Activated CD4-positive, alpha-beta T cell treated with anti-CD3 and anti-CD28 coated beads, Interleukin-2, amount 50 U/mL, for 4 hours (primary cell): ENCODE results near the gene DNMT3B.
A peak's percentile ranks its signal among the peaks of the same experiment; 100 is the strongest.
"Not testable (repeated sequence)": the region's sequence is repeated elsewhere in the genome, so short reads cannot be mapped to it uniquely, and the experiment has no call there.

Experiments used
- DNase-seq, 2 experiments: peaks; one replicate each; pipeline ENCODE4 v3.0.0-alpha.2; 2020

The DNMT3B gene

DNA sequence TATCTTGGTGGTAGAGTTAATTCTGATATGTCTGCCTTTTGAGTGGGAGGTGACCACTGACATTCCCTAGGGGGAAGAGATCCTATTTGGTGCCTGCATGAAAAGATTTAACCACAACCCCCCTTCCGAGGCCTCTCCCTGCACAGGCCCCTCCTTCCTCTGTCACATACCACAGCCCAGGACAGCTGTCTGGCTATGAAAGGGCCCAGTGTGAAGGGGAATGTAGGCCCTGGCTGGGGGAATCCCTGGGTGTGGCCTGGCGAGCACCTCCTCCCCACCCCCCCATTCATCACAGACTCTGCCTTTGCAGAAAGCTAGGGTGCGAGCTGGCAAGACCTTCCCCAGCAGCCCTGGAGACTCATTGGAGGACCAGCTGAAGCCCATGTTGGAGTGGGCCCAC, 30.1 kb downstream of the DNMT3B start:
- peak in 1 of 2 experiments; percentile 18 for DNase-seq

DNA sequence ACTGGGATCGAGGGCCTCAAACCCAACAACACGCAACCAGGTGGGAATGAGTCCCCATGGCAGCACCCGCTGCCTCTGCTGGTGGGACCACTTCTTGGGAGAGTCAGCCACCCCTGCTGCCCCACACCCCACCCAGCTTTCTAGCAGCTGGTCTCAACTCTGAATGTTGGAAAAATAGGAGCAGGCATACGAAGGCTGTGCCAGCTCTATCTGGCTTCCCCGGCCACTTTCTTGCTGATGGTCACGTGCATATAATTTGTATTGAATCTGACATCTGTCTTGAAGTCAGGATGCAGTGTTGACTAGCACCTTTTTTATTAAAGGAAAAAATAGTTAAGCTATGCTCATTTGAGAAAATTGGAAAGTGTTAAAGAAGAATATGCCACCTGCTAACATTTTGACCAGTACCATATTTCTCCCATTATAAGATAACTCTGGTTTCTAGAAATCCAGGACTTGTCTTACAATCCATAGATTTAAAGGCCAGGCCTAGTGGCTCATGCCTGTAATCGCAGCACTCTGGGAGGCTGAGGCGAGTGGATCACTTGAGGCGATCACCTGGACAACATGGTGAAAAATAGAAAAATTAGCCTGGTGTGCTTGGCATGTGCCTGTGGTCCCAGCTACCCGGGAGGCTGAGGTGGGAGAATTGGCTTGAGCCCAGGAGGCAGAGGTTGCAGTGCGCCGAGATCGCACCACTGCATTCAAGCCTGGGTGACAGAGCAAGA, 30.7 kb downstream of the DNMT3B start:
- DNase-seq, result no peak

DNA sequence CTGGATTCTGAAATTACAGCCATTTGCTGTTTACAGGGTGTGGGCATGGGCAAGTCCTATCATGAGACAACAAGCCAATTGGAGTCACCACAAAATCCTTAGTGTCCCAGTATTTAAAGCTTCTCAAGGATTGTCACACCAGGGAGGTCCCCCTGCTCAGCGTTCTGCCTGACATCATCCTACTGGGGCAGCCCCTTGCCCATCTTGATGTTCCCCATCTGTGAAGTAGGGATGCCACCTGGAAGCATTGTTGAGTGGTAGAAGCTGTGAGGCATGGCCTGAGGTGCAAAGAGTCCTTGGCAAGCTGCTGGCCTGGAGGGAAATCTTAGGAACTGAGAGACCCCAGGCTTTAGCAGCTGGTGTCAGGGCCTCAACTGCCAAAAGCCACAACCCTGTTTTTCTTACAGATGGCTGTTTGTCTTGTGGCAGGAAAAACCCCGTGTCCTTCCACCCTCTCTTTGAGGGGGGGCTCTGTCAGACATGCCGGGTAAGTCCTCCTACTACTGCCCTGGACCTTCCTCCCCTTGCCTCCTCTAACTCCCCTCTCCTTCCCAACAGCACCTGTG, 34.3 kb downstream of the DNMT3B start:
- no peak for DNase-seq

DNA sequence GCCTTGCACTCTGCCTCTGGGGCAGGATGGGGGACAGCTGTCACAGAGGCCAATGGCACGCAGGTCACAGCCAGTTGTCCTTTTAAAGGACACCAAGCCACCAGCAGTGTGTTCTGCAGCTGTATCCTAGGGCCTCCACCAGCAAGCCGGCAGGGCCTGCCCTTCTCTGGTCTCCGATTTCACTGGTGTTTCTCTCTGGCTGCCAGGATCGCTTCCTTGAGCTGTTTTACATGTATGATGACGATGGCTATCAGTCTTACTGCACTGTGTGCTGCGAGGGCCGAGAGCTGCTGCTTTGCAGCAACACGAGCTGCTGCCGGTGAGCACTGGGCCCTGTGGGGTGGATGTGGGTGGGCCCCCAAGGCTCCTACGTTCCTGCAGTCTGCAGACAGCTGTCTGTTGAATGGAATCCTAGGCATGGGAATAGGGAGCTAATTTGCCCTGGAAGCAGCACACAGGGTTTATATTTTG, 34.8 kb downstream of the DNMT3B start:
- DNase-seq, result no peak

DNA sequence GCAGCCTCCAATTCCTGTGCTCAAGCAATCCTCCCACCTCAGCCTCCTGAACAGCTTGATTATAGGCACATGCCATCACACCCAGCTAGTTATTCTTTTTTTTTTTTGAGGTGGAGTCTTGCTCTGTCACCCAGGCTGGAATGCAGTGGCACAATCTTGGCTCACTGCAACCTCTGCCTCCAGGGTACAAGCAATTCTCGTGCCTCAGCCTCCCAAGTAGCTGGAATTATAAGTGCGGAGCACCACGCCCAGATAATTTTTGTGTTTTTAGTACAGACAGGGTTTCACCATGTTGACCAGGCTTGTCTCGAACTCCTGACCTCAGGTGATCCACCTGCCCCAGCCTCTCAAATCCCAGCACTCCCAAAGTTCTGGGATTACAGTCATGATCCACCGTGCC, 35.4 kb downstream of the DNMT3B start:
- DNase-seq, result not testable (repeated sequence)

DNA sequence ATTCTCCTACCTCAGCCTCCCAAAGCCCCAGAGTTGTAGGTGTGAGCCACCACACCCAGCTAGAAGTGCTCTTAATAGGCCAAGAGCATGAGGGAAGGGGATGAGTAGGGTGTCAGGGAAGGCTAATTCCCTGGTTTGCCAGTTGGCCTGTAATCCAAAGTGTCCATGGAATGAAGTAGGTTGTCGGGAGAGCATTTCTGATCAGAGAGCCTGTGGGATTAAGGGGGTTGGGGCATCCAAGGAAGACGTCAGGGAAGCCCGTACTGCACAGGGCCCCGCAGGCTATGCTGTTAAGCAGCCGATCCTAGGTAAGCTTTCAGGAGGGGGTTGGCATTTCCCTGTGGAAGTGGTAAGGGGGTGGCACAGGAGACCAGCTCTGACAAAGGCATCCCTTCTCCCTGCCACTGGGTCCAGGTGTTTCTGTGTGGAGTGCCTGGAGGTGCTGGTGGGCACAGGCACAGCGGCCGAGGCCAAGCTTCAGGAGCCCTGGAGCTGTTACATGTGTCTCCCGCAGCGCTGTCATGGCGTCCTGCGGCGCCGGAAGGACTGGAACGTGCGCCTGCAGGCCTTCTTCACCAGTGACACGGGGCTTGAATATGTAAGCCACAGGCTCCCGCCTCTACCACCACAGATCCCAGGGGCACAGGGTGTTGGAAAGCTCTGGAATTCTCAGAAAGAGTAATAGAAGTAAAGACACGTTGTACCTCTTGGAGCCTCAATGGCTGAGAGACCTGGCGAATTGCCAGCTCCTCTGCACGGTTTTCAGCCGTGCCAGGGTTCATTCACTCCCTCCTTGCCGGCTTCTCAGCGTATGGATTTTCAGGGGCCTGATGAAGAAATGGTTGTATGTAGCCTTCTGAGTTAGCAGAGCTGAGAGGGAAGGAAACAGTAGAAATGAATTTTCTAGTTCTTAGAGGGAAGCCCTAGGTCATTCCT, 36.1 kb downstream of the DNMT3B start:
- no peak for DNase-seq

GRCh38 chr20:32803092-32803491, 40.9 kb downstream of the DNMT3B start:
- DNase-seq, result no peak

DNA sequence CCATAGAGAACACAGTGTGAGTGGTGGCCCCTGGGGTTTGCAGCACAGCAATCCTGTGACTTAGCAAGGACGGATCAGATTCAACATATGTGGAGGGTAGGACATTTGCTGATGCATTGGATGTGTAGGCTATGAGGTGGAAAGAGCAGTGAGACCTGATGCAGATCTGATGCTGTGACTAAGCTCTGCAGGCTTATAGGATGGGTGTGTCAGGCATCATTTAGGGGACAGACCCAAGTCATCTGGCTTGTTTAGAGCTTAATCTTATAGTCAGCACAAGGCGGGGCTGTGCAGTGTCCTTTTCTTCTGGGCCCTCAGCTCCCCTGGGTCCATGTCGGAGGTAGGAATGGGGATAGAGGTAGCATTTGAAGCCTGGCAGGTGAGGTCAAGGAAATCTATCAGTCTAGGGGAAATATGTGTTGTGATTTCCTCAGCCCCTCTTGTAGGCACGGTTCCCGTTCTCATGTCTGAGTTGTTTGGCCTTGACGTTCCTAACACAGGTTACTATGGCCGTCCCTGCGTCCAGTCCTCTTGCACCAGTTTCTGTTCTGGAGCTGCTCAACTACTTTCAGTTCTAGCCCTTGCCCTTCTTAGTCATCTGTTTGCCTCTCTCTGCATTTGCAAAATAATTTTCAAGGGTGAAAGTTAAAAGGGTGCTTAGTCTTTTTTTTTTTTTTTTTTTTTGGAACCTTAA, 42.0 kb downstream of the DNMT3B start:
- DNase-seq, result no peak

GRCh38 chr20:32804817-32805216, 42.6 kb downstream of the DNMT3B start:
- no peak for DNase-seq

GRCh38 chr20:32805721-32806120, 43.5 kb downstream of the DNMT3B start:
- no peak for DNase-seq

DNA sequence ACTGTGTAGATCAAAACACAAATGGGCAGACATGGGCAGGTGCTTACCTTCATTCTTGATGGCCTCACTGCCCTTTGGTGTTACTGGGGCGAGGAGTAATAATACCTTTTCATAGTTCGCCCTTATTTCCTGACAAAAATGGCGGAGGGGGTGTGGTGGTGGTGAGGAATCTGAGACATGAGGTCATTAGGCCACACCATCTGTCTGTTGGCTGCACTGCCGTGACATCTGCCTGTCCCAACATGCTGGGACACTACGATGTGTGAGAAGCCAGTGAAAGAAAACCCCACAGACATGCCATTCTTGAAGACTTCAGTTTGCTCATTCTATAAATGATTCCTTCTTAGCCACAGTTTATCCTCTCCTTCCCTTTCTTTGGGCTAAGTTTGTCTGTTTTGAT, 44.2 kb downstream of the DNMT3B start:
- no peak for DNase-seq

GRCh38 chr20:32807706-32808105, 45.5 kb downstream of the DNMT3B start:
- no peak for DNase-seq

DNA sequence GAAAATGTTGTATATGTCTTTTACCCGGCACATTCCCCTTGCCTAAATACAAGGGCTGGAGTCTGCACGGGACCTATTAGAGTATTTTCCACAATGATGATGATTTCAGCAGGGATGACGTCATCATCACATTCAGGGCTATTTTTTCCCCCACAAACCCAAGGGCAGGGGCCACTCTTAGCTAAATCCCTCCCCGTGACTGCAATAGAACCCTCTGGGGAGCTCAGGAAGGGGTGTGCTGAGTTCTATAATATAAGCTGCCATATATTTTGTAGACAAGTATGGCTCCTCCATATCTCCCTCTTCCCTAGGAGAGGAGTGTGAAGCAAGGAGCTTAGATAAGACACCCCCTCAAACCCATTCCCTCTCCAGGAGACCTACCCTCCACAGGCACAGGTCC, 46.3 kb downstream of the DNMT3B start:
- DNase-seq, result no peak

GRCh38 chr20:32809907-32810306, 47.7 kb downstream of the DNMT3B start:
- DNase-seq, result no peak

DNA sequence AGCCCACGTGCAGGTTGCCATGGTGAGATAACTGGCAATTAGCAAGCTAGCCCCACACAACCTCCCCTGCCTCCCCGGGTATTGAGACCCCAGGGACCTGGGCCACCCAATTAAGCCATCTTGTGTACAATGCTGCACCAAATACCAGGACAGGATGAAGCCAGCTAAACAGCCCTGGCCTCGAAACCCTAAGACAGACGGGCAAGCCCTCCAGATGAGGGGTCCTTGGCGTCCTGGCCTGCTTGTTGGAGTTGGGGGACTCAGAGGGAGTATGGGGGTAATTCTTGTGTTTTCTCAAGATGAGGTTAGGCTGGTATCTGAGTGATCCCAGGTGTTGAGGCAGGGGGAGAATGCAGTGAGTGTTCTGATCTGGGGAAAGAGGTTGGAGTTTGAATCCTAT, 48.8 kb downstream of the DNMT3B start:
- DNase-seq, result no peak

DNA sequence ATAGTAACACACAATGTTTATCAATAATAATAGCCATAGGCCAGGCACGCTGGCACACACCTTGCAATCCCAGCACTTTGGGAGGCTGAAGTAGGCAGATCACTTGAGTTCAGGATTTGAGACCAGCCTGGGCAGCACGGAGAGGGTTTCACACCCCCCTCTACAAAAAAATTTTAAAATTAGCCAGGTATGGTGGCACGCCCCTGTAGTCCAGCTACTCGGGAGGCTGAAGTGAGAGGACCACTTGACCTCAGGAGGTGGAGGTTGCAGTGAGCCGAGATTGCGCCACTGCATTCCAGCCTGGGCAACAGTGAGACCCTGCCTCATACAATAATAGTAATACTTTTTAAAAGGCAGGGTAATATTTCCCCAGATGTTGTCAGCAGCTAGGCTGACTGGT, 49.7 kb downstream of the DNMT3B start:
- DNase-seq, result no peak

DNA sequence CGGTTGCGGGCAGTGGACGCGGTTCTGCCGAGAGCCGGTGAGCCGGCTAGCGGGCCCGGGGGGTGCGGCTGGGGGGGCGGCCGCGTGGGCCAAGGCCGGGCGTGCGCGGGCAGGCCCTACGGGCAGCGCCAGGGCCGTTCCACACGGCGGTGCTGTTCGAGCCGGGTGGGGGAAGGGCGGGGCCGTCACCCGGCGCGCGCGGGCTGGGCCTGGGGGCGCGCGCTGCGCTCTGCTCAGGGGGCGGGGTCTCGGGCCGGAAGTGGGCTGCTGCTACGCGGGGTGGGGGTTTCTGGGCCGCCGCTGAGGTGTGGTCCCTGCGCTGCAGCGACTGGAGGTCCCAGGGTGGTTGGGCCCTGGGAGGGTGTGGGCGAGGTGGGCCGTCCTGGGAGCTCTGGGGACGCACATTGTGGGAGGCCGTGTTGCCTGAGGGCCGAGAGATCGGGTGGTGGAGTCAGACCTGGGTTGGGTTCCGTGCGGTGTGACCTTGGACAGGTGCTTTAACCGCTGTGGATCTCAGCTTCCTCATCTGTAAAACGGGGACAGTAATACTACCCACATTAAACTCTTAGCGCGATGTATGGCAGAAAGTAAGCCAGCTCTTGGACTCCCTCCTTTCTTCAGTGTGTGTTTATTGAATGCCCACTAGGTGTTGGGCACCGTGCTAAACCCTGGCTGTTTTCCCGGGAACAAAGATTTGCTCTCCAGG, 58.0 kb downstream of the DNMT3B start:
- DNase-seq, result peak; percentile 81 to 82

- DNase-seq, result no peak
Observed at GRCh38 chr20:32820698-32821377, 58.7 kb downstream of the DNMT3B start.

DNA sequence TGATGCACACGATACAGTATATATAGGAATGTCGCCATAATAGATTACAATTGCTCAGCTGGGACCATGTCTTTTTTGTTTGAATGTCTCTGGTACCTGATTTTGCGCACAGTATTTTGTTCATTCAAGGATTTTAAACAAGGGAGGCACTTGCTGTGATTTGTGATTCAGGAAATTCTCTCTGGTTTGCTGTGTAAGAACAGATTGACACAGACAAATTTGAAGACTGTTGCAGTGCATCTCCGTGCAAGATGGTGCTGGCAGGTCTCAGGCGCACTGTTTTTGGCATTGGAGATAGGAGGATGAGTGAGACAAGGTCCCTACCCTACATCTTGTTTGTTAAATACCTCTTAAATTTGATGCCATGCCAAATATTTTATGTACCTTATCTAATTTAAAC, 60.0 kb downstream of the DNMT3B start:
- DNase-seq, result no peak

DNA sequence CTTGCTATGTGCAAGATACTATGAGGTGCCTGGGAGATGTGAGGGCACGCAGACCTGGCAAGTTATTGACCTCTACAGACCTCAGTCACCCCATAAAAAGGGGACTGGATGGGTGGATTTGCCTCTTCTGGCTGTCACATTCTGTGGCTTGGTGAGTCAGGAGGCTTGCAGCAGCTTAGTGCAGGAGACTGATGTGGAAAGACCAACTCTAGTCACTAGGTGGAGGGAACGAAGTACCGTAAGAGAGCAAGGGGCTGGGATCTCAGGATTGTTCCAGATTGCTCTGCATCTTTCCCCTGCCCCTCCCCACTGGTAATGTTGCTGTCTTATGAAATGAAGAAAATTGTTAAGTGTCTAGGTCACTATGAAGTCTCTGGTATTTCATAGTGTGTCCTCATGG, 60.9 kb downstream of the DNMT3B start:
- no peak for DNase-seq

GRCh38 chr20:32823737-32824588, 61.8 kb downstream of the DNMT3B start:
- DNase-seq, result no peak
